SHP77 (cell line): ENCODE results near the gene C2orf74.
"Not testable (repeated sequence)": the region's sequence is repeated elsewhere in the genome, so short reads cannot be mapped to it uniquely, and the experiment has no call there.

Experiments
- DNase-seq, 2 experiments: peaks; one replicate each; lab custom pipeline; 2025; lab: John Stamatoyannopoulos, UW

C2orf74 gene

DNA sequence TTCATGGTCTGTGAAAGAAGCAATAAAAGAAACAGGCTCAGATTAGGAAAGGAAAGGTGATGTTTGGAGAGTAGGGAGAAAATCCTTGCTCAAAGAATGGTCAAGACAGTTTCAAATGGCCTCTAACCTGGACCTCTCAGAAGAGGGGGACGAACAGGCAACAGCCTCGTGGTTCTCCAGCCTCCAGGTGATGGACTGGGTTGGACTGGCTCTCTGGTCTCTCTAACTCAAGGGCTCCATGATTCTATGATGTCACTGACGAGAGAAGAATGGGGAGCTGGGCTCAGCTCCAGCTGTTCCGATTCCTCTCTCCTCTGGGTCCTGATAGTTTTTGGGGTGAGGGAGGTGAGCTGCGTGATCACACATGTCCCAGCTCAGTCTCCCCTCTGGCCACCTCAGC, at the start of gene C2orf74:
C2orf74 (plus strand) TSS at position 301 of the 400 bp plus-strand sequence. CDS start 327 bp downstream, outside the sequence.
- no peak for DNase-seq

DNA sequence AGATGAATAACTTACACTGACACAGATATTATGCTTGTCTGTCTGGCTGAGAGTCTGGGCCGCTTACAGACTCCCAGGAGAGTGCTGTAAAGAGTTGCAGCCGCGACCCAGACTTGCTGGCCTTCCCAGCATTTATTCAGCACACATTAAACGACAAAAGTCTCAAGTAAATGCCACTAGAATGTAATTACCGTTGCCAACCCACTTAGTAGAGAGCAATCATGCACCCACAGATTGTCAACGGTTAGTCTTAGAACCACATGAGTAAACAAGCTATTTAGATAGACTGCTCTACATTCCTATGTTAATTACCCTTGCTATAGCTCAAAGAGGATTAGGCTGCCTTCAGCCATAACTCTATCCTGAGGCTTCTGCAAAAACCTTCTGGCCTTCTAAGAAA, 47.8 kb upstream of the C2orf74 start:
- DNase-seq = no peak

DNA sequence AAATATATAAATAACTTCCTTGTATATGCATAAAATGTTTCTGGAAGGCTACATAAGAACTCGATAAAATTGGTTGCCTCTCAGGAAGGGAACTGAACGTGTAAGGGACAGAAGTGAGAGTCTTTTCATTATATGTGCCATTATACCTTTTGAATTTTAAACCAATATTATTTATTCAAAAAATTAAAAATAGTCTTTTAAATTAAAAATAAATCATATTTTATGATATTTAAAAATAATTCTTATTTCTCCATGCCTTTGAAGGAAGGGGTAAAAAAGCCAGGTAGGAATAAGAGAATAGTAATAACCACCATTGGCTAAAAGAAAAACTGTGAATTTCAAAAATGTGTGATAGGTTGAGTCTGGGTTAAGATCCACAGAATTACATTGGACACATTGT, 45.7 kb upstream of the C2orf74 start:
- no peak for DNase-seq

DNA sequence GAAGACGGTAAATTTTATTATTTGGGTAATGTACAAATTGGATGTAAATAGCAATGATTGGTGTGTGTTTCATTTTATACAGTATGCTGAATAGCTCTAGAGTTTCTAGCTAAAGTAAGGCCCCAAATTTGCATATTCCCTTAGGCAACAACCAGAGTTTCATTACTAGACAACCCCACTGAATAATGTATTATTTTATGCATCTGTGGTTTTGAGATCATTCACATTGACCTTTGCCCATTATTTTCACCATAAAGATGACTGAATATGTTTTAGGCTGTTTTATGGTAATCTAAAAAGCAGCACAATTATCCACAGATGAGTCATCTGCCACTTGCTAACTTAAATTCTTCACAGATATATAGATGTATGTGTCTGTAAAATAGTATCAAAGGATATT, 44.5 kb upstream of the C2orf74 start:
- no peak for DNase-seq

DNA sequence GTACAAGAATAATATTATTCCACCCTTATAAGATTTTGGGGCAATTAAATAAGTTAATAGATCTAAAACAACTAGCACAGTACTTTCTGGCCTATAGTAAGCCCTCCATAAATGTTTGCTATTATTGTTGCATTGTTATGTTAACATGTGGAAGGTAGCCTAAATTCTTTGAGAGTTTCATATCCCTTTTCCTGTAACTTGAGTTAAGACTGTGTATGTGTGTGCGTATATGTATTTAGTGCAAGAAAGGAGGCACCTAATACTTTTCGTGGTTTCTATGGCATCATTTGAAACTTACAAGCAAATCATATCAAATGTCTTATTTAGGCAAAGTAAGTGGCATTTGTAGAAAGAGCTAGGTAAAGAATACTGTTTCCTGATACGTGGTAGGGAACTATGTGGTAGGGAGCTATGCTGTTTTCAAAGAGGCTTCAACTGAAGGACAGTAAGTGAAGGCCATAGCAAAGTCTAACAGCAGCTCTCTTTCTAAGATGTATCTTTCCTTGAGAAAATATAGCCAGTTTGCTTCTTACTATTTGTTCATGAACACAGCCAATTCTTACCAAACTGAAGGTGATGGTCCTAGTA, 36.8 kb upstream of the C2orf74 start:
- DNase-seq = no peak

DNA sequence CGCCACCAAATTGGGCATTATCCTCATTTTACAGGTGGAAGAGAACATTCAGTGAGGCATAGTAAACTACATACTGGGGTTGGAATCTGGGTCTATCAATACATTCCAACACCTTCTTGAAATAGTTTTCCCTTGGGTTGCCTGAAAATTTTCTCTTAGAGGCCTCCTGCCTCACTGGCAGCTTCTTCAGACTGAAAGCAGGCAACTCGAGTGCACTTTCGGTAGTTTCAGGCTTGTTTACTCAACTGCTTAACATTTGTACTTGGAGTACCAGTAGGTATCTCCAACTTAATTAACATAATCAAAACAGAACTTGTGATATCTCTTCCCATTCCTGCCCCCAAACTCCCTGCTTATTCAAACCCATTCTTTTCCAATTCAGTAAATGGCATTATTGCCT, 36.2 kb upstream of the C2orf74 start:
- DNase-seq = no peak

DNA sequence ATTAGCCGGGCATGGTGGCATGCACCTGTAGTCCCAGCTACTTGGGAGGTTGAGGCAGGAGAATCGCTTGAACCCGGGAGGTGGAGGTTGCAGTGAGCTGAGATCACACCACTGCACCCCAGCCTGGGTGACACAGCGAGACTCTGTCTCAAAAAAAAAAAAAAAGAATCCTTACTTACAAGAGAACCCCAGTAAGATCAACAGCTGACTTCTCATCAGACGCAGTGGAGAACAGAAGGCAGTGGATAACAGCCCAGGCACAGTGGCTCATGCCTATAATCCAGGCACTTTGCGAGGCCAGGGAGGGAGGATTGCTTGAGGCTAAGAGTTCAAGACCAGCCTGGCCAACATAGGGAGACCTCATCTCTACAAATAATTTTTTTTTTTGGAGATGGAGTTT, 33.9 kb upstream of the C2orf74 start:
- not testable (repeated sequence) for DNase-seq

DNA sequence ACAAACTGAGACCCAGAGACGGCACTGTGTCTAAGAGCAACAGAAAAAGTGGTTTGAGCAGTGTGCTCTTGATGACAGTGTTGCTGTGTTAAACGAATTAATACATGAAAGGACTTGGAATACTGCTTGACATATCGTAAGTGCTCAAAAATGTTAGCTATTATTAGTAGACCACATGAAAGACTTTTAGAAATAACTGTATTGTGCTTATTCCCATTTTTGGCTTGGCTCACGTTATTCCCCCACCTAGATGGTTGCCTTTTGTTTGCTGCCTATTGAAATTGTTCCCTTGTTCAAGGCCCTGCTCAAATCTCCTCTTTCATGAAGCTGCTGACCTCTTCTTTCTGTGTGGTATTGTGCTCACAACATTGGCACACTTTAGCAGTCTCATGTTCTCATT, 27.8 kb upstream of the C2orf74 start:
- DNase-seq = no peak

DNA sequence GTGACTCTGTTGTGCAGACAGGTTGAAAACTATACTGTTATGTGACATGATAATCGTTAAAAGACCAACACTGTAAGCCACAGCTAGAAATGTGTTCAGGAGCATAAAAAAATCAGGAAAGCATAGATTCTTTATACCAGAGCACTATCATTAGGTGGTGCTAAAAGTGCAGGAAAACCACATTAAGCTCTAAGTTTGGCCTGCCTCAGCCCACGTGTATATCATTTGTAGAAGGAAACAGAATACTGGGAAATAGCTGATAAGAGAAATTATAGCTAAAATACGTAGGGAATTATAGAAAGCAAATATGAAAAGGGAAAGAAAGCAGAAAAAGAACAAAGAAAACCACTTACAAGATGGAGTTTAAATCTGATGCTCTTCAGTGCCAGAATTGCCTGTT, 26.5 kb upstream of the C2orf74 start:
- DNase-seq = peak; percentile 2 to 17

DNA sequence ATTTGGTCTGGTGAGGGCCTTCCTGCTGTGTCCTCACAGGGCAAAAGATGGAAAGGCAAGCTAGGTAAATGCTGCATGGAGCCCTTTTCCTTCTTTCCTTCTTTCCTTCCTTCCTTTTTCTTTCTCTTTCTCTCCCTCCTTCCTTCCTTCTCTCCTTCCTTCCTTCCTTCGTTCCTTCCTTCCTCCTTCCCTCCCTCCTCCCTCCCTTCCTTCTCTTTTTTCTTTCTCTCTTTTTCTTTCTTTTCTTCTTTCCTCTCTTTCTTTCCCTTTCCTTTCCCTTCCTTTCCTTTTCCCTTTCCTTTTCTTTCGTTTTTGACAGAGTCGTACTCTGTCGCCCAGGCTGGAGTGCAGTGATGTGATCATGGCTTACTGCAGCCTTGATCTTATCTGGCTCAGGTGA, 23.1 kb upstream of the C2orf74 start:
- DNase-seq = no peak

DNA sequence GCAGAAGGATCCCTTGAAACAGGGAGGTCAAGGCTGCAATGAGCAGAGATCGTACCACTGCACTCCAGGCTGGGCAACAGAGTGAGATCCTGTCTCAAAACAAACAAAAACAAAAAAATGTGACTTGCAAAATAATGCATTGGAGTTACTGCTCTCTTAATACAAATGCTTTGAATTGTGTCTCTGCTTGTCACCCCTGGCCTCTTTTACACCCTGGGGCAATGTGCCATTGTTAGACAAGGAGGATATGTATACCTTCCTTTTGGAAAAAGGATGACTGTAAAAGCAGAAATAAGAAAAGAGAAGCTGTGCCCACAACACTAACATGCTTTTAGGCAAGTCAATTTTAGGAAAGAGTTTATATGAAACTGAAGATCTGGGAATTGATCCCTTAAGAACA, 20.8 kb upstream of the C2orf74 start:
- DNase-seq = no peak

DNA sequence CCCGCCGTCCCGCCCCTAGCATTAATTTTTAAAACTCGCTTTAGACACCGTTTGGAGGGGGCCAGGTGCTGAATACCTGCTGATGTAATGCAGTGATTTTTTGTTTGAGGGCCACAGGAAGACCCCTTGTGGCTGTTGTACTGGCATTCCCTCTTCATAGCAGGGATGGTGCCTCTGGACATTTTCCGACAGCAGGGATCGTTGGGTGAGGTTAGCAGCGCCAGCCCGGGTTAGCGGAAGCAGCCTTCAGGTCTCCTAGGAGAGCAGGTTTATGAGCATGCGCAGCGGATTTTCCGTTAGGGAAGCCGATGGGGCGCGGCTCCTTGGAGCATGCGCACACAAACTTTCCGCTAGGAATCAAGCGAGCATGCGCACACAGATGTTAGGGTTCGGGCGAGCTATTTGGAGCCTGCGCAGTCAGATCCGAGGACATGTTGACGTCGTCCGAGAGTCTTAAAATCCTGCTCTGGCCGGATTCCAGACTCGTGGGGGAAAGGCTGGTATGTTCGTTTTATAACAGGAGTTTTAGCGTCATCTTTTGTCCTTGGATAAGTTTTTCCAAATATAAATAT, 17.2 kb upstream of the C2orf74 start:
- DNase-seq = peak; percentile 100

DNA sequence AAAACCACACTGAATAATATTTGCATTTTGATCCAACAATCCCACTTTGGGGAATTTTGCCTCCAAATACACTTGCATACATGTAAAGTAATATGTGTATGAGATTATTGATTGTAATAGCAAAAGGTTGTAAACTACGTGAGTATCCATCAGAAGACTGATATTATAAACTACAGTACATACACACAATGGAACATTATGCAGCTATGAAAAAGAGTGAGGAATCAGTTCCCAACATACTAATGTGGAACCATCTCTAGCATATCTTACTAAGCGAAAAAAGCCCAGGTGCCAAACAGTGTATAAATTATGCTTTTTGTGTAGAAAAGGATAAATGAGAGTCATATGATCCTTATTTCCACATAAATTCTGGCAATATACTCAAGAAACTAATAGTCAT, 16.0 kb upstream of the C2orf74 start:
- DNase-seq = no peak

DNA sequence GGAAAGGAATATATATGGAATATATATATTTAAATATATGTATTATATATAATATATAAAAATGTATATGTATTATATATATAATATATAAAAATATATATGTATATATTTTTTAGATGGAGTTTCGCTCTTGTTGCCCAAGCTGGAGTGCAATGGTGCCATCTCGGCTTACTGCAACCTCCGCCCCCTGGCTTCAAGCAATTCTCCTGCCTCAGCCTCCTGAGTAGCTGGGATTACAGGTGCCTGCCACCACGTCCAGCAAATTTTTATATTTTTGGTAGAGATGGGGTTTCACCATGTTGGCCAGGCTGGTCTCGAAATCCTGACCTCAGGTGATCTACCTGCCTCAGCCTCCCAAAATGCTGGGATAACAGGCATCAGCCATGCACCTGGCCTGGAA, 13.9 kb upstream of the C2orf74 start:
- not testable (repeated sequence) for DNase-seq

DNA sequence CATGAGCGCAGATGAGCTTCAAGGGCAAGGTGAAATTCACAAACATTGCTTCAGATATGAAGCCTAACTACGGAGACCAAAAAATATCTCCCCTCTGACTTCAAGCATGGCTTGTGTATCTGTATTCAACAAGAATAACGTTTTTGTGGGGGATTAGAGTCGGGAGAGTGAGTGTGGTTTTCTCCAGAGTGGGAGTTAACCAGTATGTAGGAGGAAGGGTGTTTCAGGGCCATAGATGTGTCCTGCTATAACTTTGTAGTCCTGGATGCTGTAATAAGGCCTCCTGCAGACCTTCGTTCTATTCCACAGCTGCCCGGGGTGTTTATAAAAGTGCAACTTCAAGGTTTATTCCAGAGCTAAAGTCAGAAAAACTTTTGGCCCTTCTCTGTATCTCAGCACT, 12.9 kb upstream of the C2orf74 start:
- DNase-seq = no peak

DNA sequence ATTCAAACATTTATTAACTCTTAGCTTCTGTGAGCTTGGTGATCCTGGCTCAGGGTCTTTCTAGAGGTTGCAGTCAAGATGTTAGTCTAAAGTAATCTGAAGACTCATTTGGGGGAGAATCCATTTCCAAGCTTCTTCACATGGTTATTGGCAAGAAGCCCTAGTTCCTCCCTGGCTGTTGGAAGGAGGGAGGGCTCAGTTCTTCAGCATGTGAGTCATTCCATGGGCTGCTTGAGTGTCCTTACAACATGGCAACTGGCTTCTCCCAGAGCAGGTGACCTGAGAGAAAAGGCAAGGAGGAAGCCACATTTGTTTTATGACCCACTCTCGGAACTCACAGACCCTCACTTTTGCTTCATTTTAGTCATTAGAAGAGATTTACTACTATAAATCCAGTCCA, 10.6 kb upstream of the C2orf74 start:
- no peak for DNase-seq

DNA sequence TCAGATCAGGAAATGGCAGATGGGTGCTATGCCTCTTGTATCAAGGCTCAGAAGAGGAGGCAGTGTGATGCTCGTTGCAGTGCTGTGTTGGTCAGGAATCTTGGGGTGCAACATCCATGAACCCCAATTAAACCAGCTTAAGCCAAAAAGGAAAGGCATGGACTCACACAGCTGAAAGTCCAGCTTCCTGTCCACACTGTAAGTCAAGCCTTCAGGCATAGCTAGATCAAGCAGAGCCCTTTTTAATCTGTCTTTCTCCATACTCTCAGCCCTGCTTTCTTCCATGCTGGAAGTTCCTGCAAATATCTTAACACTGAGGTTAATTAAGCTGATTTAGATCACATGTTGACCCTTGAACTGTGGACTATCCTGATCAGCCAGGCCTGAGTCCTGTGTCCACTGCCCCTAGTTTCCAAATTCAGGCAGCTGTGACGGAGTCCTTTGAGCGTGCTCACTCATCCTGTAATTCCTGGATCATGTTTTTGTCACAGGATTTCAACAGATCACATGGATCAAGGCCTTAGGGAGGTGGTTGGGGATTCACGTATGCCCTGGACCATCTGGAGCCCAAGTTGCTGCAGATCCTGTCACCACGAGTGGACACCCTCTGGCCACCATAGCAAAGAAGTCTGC, 4.5 kb upstream of the C2orf74 start:
- no peak for DNase-seq

DNA sequence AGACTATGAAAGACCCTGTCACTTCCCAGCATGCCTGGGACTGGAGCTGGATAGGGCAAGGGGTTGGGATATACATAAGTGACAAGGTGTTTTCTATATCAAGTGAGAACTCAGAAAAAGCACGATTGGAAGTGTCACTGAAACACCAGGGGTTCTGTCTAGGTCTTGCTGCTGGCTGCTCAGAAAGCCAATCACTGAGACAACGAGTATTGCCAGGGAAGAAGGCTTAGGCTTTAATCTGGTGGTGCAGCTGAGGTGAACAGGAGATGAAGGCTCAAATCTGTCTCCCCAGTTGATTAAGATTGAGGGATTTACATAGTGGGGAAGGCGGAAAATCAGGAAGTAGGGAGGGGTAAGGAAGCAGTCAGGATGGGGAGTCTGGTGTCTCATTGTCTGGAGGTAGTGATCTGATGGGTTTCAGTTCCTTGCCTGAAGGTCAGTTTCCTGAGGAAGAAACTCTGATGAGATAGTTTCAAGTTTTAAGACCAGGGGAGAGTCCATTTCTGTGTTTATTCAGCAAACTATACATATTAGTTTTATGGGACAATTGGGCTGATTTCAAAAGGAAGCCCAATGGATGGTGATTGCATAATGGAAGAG, 3.5 kb upstream of the C2orf74 start:
- no peak for DNase-seq

DNA sequence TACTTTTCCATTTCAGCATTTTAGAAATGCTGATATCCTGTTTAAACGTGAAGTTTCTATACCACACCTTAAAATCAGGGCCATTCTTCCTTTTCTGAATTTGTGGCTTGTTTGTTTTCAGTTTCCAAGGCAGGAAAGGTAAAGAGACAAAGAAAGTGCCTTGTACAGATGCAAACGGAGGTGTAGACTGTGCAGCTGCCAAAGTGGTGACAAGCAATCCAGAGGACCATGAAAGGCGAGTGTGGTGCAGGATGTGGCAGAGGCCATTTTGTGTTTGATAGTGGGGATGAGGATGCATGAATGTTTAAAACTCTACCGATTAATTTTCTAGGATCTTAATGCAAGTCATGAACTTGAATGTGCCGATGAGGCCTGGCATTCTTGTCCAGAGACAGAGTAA, 733 bp downstream of the C2orf74 start:
- no peak for DNase-seq

DNA sequence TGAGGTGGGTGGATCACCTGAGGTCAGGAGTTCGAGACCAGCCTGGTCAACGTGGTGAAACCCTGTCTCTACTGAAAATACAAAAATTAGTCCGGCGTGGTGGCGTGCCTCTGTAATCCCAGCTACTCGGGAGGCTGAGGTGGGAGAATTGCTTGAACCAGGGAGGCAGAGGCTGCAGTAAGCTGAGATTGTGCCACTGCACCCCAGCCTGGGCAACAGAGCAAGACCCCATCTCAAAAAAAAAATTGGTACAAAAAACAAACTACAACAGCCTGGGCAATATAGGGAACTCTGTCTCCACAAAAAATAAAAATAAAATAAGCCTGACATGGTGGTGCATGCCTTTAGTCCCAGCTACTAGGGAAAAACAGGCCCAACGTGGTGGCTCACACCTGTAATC, 3.1 kb downstream of the C2orf74 start:
- not testable (repeated sequence) for DNase-seq

DNA sequence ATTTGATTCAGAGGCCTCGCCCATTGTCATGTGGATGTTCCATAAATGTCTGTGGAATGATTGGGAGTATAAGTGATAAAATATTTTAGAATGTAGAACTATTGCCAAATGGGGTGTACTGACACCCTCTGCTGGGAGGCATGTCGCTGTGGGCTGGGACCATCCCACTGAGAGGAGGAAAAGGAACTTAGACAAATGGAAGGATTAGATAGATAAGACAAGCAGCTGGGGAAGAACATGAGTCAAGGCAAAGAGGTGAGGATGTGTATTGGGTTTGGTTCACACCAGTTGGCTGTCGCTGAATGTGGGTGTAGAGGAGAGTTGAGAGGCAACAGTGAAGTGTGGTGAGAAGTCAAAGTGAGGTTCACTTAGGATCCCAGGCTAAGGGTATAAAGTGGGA, 4.0 kb downstream of the C2orf74 start:
- no peak for DNase-seq

DNA sequence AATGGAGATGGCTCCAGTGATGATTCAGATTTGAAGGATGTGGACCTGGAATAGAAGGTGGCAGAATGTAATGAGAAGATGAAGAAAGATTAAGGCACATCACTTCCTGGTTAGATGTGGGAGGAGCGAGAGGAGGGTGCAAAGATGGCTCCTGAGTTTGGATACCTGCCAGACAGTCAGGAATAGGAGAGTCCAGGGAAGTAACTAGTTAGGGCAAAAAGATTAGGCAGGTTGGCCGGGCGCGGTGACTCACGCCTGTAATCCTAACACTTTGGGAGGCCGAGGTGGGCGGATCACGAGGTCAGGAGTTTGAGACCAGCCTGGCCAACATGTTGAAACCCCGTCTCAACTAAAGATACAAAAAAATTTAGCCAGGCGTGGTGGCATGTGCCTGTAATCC, 5.6 kb downstream of the C2orf74 start:
- no peak for DNase-seq

DNA sequence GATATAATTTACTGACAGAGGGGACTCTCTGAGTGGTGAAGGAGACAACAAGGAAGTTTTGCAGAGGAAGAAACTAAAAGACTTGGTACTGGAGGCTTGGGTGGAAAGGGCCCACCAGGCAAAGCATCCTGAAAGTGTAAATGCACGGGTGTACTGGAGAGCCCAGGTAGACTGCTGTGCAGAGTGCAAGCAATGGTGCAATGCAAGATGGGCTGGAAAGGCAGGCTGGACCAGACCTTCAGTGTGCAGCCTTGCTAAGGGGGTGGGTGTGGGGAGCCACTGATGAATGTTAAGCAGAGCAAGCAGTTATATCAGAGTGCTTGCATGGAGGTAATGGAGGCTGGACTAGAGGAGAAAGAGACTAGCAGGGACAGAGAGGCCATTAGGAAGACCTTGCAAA, 10.7 kb downstream of the C2orf74 start:
- no peak for DNase-seq

DNA sequence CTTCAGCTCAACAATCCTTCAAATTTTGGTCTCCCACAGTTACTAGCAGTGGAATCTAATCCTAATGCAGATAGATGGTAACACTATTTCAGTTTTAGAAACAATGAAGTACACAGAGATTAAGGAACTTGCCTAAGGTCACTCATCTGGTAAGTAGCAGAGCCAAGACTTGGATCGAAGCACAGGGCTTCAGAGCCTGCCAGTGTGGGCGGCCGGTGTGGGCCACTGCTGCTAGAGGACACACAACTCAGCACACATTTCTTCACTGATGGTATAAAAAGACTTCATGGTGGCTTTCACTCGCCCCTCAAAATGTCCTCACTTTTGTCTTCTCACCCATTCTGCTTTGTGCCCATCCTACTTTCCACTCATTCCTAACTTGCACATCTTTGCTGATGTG, 11.1 kb downstream of the C2orf74 start:
- no peak for DNase-seq
